ENCODE measurements around the gene MAK.

The MAK gene

DNA sequence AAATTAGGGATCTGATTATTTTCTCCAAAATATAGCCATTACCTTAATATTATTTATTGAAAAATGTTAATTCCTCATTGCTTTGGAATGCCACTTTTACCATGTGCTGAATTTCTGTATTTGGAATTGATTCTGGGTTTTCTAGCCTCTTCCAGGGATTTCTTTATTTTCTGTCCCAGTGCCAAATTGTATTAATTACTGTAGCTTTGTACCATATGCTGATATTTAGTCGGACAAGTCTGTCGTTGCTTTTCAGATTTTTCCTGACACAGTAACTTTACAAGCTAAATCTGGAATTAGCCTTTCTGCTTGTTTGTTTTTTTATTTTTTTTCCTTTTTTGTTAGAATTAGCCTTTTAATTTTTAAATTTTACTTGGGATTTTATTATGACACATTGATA, 101.6 kb downstream of the MAK start:
- FAIRE-seq (no peak), DNase-seq (ENCODE audit: insufficient read length, low spot score) (no peak)
- no peak for TF ChIP-seq CTCF (IDR thresholded peaks at IDR 0.05; ENCODE audit: insufficient read depth, missing control alignments)

DNA sequence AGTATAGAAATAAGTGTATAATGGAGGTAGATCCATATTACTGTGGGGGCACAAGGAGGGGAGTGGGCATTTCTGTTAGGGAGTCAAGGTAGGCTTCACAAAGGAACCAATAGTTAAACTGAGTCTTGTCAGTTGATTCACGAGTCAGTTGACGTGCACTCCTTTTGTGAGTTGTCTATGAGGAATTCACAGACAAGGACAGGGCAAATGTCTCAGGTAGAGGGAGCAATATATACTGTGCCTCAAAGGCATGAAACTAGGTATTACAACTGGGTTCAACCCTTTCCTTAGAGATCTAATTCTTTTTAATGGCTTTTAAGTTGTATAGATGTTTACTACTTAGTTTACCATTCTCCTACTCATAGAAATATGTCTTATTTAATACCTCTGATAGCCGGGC, 104.5 kb downstream of the MAK start:
- no peak for TF ChIP-seq CTCF (IDR thresholded peaks at IDR 0.05; ENCODE audit: insufficient read depth, missing control alignments)
- no peak for DNase-seq (ENCODE audit: insufficient read length, low spot score)
- no peak for FAIRE-seq

DNA sequence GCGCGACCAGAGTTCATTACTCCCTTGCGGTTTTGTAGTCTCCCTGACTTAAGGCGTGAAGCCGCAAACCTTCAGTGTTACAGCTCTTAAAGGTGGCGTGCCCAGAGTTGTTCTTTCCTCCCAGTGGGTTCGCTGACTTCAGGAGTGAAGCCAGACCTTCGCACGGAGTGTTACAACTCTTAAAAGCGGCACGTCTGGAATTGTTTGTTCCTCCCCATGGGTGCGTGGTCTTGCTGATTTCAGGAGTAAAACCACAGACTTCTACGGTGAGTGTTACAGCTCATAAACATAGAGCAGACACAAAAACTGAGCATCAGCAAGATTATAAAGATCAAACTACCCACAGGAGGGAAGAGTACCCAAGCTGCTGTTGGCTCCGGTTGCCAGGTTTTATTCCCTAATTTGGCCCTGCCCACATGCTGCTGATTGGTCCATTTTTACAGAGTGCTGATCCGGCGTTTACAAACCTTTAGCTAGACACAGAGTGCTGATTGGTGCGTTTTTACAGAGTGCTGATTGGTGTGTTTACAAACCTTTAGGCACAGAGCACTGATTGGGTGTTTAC, 105.1 kb downstream of the MAK start:
- FAIRE-seq (no peak), DNase-seq (ENCODE audit: insufficient read length, low spot score) (no peak)
- TF ChIP-seq CTCF (IDR thresholded peaks at IDR 0.05; ENCODE audit: insufficient read depth, missing control alignments) = no peak

GRCh38 chr6:10730254-10730653, 108.1 kb downstream of the MAK start:
- no peak for FAIRE-seq
- no peak for TF ChIP-seq CTCF (IDR thresholded peaks at IDR 0.05; ENCODE audit: insufficient read depth, missing control alignments)
- DNase-seq (ENCODE audit: insufficient read length, low spot score) = no peak

DNA sequence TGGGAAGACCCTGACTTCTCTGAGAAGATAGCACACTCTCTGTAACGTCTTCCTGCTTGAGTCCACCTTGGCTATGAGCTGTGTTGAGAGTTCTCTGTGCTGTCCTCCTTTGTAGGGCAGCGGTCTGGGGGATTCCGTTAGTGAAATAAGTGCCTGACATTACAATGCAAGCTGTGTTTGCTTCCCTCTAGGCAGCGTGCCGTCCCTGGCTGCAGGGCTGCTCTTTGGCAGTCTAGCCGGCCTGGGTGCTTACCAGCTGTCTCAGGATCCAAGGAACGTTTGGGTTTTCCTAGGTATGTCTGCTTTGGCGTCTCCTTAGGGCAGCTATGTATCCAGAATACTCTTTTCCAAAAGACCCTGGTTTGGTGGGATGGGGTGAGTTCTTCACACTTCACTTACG, 112.6 kb downstream of the MAK start:
- FAIRE-seq (no peak), DNase-seq (ENCODE audit: insufficient read length, low spot score) (no peak)
- TF ChIP-seq CTCF (IDR thresholded peaks at IDR 0.05; ENCODE audit: insufficient read depth, missing control alignments) = no peak

DNA sequence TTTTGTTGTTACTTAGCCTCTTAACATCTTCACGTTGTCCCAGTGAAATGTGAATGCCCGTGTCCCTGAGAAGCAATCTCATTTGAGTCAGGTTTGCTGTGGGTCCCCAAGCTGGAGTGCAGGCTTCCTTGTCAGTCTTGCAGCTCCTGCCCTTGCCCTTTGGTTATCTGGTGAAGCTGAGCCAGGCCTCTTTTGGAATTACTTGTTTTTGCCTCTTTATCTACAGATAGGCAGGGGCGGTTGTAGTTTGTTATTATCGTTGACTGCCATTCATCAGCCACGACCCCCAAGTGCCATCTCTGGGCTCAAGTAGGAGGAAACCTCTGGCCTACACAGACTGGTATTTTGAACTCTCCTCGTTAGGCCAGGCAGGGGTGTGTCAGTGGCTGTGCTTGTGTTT, 113.3 kb downstream of the MAK start:
- FAIRE-seq = no peak
- TF ChIP-seq CTCF (IDR thresholded peaks at IDR 0.05; ENCODE audit: insufficient read depth, missing control alignments) = no peak

GRCh38 chr6:10723567-10723881, 114.8 kb downstream of the MAK start:
- FAIRE-seq (no peak), DNase-seq (ENCODE audit: insufficient read length, low spot score) (no peak)
- TF ChIP-seq CTCF (IDR thresholded peaks at IDR 0.05; ENCODE audit: insufficient read depth, missing control alignments) = no peak

More for the DNA sequence above, 113.3 kb downstream of the MAK start:
- DNase-seq (ENCODE audit: insufficient read length, low spot score) = no peak
